Activated CD4-positive, alpha-beta T cell treated with anti-CD3 and anti-CD28 coated beads, Interleukin-2, amount 50 U/mL, for 16 hours (primary cell): Measurements from ENCODE around the gene MACROH2A1.

Experiments
- DNase-seq: peaks from one replicate; pipeline ENCODE4 v3.0.0-alpha.2; 2020

MACROH2A1 gene

DNA sequence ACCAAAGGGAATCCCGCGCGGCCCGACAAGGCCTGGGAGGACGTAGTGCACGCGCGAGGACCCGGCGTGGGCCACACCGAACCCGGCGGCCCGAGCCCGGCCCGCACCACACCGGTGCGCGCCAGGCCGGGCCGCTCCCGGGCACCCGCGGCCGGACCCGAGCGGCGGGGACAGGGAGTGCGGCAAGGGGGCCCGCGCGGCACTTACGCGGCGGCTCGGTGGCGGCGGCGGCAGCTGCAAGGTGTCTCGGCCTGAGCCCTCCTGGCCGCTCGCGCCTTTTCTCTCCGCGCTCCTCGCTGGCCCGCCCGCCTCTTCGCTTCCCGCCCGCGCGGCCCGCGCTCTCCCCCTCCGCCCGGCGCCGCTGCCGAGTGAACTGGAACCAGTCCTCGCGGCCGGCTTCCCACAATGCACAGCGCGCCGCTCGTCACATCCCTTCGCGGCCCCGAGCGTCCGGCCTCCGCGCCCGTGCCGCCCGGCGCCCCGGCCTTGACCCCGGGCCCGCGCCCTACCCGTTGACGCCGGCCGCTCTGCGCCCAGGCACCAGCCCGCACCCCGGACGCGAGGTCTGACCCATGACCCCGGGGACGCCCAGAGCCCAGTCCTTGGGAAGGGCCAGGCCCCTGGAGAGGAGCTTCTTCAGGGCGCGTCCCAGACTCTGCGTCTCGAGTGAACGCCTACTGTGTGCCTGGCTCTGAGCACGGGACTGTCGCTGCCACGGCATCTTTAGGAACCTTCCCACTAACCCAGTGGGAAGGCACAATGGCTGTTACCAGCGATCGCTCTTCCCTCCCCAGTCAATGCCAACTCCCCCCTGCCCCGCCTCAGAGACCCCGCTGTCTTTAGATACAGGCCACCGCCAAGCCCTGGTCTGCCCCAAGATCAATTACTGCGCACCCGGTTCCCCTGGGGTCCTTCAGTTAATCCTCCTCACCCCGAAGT, at the start of gene MACROH2A1:
TSS of gene MACROH2A1 (minus strand) at position 377 of the 939 bp plus-strand sequence. CDS start 10,138 bp downstream, outside the sequence.
- peak; percentile 83 for DNase-seq

DNA sequence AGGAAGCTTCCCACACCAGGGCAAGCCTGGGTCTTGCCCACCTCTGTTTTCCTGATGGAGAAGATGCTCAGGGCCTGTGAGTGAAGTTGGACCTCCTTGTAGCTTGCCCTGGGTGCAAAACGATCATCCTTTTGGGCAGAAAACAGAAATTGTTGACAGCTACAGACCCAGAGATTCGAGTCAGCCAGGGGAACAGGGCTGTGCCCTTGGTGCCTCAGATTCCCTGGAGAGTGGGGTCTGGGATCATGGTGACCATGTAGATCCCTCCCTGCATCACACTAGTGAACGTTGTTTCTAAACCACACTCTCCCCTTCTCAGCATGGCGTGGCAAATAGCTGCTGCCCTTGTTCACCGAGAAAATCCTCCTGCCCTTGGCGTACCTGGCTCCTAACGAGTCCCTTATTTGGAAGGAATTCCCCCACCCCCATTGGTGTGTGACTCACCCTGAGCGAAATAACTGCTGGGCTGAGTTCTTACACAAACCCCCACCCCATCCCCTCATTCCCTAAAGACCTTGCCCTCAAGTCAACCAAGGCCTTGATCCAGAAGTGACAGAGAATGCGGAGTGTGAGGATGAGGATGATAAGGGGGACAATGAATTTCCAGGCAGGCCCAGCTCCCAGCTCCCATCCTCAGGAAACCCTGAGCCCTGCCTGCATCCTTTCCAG, 49.2 kb upstream of the MACROH2A1 start:
- no peak for DNase-seq

DNA sequence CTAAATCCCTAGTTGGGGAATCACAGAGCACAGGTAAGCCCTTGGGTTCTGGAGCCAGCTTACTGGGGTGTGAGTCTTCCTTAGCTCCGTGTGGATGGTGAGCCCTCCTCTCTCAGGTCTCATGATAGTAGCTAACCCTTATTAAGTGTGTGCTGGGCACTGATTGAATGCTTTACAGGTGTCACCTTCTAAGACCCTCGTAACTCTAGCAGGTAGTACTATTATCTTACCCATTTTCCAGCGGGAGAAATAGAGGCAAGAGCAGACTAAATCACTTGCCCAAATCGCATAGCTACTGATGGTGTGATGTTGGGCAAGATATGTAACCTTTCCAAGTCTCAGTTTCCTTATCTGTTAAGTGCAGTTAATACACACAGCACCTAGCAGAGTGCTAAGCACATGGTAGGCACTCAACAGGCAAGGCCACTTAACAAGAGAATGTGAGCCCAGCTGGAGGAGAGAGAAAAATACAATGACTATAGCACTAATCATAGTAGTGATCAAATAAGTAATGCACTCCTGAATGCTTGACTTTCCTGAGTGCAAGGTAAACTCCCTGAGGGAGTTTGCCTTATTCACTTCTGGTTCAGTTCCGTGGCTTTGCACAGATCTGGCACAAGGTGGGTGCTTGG, 48.4 kb upstream of the MACROH2A1 start, which contains the start of gene DCANP1:
TSS of gene DCANP1 (minus strand) at position 51 of the 632 bp plus-strand sequence. CDS start 240 bp downstream, outside the sequence.
- no peak for DNase-seq

DNA sequence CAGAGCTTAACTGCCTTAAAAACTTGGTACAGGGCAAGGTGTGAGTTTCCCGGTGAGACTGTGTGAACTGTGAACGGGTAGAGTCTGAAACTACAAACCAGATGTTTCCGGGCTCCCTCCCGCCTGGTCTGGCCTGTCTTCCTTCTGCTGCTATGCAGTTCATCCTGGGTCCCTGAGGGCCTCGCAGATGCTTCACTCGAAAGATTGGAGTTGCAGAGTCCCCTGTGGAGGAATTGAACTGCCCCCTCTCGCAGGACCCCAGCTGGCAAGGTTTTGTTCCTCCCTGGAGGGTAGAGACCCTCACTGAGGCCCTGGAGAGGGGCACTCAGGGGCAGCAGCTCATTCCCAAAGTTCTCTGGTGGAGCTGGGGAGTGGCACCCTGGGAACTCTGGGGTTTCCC, 47.6 kb upstream of the MACROH2A1 start:
- no peak for DNase-seq

DNA sequence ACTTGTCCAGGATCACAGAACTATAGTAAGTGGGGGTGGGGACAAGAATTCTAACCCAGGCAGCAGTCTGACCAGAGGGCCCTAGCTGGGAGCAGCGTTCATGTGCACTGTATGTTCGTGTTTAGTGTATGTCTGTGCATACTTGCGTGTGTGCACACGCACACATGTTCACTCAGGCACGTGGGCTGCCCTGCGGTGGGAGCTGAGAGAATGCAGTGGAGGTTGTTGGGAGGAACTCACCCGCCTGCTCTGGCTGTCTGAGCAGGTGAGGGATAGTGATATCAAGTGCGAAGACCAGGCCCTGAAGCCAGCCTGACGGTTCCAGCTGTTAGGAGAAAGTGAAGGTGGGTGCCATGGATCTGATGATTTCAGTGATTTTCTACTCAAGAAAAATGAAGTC, 47.2 kb upstream of the MACROH2A1 start:
- DNase-seq, result no peak

DNA sequence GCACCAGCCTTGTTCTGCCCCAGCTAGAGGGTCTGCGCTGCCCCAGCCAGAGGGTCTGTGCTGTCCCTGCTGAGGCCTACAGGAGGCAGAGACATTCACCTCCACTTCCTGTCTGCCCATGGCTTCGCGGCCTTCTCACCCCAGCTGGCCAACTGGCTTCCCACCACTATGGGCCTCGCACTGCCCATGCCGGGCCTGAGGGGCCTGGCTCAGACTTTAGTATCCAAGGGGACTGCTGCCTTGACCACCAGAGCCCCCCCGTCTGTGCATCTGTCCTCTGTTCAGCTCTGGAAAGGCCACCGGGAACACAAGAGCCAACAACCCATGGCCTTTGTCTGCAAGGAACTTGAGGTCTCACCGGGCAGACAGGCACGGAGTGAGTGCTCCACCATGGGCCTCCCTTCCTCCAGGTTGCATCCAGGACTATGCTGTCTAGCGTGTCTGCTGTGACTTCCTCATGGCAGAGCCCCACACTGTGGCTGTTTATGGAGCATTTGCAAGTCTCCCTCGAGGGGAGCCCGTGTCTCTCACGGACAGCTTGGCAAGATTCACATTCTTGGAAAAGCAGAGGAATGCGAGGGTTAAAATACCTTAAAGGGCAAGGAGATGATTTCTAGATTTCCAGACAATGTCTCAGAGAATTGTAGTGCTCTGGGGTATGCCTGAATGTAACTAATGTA, 46.4 kb upstream of the MACROH2A1 start:
- no peak for DNase-seq

DNA sequence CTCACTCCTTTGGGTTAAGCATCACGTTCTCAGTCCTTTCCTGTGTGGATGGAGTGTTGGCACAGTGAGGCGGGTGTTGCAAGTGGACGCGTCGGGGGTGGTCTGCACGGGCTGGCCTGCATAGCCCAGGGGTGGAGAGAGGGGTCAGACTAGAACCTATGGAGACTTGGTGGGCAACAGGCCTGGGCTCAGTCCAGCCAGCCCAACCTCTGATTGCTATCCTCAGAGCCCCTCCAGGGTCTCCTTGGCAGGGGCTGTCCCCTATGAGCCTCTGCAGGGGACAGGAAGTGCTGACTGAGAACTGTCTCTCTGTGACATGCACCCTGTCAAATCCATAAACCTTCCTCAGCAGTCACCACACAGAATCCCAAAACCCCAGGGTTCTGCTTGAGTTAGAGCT, 45.9 kb upstream of the MACROH2A1 start:
- no peak for DNase-seq

DNA sequence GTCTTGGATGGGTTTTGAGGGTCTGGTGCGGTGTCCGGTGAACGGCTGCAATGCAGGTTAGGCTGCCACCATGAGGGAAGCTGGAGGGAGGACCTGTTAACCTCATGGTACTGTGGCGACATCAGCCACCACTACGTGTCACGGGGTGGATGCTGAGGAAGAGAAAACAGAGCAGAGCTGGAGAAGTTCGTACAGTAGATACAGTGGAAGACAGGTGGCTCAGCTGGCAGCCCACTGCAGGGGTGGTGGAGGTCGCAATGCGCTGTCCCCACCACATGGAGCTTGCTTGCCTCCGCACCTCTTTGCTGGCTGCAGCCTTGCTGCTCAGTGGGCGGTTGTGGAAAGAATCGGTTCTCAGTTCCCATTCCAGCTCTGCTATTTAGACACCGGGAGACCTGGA, 45.3 kb upstream of the MACROH2A1 start:
- no peak for DNase-seq

DNA sequence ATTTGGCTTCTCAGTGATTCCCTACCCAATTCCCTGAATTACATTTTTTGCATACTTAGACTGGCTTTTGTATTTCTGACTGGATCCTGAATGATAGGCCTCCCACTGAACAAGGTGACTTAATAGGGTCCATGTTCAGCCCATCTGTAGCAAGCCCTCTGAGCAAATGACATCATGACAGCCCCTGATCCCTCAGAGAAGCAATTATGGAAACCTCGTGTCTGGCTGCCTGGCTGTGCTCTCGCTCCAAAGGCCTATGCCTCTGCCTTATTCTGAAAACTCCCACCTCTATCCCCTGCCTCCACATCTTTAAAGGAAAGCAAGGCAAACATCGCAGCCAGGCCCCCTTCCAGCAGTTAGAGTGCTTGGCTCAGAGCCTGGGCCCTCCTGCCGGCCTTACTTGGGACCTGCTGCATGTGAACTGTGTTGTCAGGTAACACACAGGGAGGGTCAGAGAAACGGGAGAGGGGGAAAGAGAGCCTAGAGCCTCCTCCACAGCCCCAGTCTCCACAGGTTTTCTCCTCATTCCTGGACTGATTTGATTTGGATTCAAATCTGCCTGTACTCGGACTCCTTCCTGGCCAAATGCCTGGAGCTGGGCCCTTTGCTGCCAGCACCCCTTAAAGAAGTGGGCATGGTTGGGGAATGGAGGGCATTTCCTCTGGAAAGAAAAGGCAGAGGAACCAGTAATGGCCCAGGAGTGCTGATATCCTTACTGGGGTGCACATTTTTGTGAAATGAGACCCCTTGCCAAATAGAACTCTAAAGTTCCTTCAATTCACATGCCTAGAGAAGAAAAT, 44.3 kb upstream of the MACROH2A1 start:
- no peak for DNase-seq

DNA sequence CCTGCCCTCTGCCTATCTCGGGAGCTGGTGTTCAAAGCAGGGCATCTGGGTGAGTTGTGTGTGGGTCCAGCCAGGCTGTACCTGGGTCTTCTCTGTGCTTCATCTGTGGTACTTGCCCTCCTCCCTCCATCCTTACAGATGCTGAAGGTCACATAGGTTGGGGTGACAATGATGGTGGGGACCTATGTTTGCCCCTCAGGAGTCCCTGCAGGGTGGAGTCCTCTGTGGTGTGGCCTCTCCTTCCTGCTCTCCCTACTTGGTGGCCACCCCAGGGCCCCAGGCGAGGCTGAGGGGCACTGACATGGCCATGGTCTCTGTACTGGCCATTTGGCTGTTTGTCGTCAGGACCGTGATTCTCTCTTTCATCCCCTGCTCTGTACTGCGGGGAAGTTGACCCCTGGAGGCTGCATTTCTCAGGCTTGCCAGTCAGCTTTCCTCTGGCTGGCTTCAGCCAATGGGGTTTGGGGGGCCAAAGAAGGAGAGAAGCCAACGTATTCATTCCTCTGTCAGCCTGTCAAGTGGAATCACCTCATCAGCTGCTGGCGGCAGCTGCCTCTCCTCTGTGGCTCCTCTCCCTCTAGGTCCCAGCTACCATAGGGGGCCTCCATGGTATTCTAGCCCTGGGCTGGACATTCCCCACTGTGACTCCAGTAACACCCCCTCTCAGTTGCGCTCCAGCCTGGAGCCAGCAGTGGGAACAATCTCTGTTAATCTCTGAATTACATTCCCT, 43.6 kb upstream of the MACROH2A1 start:
- DNase-seq, result no peak

DNA sequence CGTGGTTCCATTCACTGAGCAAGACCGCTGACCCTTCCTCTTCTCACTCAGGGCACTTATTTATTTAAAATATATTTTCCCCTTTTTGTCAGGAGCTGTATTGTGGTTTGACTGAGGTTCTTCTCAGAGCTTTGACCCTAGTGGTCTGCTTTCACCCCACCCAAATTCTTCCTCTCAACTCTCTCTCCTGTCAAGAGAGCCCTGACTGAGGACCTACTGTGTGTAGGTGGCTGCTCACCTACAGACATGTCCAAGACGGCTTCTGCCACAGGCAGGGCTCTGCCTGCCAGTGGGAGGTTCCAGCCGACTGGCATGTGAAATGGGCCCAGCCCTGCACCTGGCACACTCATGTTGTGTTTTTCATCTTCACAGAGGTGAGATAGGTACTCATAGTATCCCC, 42.9 kb upstream of the MACROH2A1 start:
- DNase-seq, result no peak

DNA sequence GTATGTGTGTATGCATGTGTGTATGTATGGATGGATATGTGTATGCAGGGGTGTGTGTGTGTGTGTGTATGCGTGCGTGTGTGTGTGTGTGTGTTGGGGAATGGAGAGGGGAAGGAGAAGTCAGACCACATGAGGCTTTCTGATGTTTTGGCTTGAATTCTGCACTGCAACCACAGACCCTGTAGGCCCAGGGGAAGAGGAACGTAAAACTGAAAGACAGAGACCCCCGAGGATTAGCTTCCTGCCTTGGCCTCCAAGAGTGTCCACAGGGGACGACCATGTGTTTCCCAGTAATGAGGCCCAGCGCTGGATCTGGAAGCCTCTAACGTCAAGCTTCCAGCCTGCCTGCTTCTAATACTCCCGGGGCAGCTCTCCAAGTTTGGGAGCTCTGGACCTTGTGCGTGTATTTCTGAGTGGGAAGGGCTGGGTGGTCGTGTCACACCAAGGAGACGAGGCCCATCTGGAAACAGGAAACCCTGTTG, 42.4 kb upstream of the MACROH2A1 start:
- no peak for DNase-seq

DNA sequence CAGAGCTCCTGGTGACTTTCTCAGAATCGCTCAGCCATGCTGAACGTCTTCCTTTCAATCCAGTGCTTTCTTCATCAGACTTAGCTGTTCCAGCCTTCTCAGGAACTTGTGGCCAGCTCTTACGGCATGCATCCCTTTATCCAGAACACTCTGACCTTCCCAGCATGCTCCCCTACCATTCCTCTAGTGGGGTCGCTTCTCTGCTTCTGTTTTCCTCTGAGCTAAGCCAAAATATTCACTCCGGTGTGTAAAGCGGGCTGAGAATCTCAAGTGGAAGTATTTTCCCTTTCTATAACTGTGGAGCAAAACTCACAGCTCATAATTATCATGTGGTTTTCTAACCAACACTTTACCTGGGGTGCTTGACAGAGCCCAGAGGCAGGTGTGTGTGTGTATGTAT, 41.9 kb upstream of the MACROH2A1 start:
- DNase-seq, result no peak

DNA sequence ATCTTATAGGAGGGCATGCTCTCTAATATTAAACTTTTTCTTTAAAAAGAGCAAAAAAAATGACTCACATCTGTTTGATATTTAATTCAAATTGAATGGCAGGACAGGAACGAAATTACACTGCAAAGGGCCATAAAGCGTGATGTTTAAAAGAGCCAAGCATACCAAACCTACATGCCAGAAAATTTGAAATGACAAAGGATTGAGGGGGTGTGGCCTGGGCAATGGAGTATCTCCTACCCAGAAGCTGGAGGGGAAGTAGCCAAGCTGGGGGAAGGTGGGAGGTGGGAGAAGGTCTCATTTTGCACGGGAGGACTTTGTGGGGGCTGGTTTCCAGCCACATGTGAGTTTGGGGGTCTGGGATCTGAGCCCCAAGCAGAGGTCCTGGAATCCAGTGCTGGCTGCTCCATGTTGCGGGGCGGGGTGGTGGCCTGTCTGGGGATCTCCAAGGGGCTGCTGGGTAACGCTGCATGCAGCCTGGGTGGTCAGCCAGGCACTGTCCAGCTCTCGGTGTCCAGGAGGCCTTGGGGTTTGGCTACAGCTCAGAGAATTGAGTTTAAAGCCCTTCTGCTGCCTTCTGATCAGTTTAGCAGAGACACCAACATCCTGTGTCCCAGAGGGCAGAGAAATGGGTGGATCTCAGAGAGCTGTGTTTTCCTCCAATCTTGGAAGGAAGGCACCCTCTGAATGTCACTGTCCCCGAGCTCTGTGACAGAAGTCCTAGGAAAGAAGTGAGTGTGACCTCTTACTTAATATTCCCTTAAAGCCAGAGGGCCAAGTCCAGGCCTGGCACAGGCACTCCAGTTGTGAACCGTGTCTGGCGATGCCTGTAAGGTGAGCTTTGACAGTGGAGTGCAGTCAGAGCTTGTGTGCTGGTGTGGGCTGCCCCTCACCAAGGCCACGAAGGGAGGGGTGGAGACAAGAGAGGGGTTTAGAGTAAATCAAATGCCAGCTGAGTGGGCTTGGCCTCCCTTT, 40.5 kb upstream of the MACROH2A1 start:
- DNase-seq, result no peak

DNA sequence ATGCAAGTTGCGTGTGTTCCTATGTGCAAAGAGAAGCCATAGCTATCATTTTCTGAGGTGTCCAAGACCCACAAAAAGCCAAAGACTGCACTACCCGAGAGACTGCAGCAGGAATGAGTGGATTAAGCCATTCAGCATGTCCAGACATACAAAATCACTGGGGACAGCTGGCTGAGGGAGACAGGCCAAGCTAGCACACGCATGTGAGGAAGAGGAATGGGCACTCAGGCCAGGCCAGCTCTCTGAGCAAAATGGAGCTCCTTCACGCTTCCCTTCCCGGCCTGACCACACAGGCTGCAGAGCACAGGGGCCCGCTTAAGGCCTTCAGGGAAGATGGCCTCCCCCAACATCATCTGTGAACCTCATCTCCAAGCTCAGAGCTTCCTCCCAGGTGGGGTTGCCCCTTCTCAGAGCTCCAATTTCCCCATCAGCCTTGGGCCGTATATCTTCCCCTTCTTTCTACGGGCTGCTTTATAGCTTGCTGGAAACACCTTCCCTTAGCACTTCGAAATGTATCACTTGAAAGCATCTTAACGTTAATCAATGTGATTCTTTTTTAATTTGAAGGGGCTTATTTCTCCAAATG, 39.7 kb upstream of the MACROH2A1 start:
- DNase-seq, result no peak

DNA sequence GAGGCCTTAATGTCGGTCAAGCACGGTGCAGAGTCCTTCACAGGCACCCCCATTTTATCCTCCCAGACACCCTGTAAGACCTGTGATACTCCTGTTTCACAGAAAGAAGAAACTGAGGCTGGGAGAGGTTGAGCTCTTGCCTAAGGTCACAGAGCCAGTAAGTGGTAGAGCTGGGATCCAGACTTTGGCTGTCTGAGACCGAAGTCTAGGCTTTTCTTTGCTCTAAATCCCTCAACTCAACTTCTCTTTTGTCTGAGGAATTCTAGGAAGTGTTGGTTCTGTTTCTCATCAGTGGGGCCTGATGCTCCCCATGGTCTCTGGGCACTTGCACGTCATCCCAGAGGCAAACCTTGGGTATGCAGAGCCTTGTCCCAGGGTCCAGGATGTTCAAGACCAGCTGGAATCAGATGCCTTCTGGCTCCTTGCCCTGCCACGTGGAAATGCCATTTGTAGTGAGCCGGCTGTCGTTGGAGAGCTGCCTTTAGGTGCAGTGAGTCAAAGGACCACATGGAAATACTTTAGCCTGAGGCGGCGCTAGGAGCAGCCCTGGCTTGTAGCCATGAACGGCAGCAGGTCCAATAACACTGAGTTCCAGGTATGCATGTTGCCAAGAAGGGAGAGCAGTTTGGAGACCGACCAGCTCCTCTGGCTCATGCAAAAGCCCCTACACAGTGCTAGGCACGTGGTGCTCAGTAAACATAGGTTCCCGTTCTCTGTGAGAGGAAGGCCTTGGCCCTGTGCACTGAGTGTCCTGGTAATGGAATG, 38.9 kb upstream of the MACROH2A1 start:
- DNase-seq, result no peak

DNA sequence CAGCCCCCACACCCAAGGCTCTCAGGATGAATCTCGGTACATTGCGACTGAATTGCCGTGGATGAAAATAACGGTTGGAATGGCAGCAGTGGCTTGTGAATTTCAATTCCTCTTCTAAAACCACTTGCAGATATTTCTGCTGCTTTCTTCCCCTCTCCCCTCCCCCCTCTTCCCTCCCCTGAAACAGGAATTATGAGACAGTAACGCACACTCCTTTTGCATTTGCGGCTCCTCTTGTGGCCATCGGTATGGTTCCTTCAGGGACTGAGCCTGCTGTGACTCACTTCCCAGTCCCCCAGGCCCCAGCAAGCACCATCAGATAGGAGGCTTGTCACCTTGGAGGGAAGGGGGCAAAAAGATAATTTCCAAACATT, 38.4 kb upstream of the MACROH2A1 start:
- DNase-seq, result no peak

DNA sequence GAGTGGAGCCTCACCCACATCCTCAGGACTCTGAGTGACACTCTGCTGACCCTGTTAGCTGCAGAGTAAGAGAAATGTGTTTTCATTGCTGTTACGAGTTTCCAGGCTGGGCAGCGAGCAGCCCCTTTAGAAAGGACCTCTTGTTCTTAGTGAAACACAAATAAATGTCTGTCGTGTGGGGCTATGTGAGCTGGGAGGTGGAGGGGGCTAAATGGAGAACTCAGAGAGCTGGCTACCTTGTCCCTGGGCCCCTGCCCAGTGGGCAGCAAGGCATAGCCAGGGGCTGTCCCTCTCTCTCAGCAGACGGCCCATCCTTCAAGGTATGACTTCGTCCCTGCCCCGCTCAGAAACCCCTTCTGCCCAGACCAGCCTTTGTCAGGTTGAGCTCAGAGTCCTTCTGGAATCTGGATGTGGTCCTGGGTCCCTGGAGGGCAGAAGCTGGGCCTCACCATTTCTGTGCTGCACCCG, 38.0 kb upstream of the MACROH2A1 start:
- no peak for DNase-seq
